Stimulated activated CD8-positive, alpha-beta memory T cell treated with anti-CD3 and anti-CD28 coated beads, Interleukin-2, amount 100 ng/mL, for 48 hours (primary cell): ENCODE results near the gene ZNF688.
A peak's percentile ranks its signal among the peaks of the same experiment; 100 is the strongest.
"Not testable (repeated sequence)": the region's sequence is repeated elsewhere in the genome, so short reads cannot be mapped to it uniquely, and the experiment has no call there.

Experiments
- DNase-seq, 2 donors: peaks; one replicate each; pipeline ENCODE4 v3.0.0-alpha.2; 2020; ENCODE audit warnings: low read depth in 2 of 2

The ZNF688 gene

GRCh38 chr16:30533748-30534367, 37.7 kb downstream of the ZNF688 start:
- no peak for DNase-seq

- no peak for DNase-seq
Observed at GRCh38 chr16:30533146-30533522, 38.4 kb downstream of the ZNF688 start.

GRCh38 chr16:30532285-30533145, 39.0 kb downstream of the ZNF688 start:
- DNase-seq: no peak

- no peak for DNase-seq
Observed at GRCh38 chr16:30530163-30531037, 41.1 kb downstream of the ZNF688 start.

GRCh38 chr16:30528799-30529457, 42.6 kb downstream of the ZNF688 start:
- no peak for DNase-seq

GRCh38 chr16:30527635-30528178, 43.8 kb downstream of the ZNF688 start:
- DNase-seq: no peak

- DNase-seq: peak; percentile 96 to 97
Observed at GRCh38 chr16:30526823-30527634, 44.5 kb downstream of the ZNF688 start.

GRCh38 chr16:30526137-30526822, 45.2 kb downstream of the ZNF688 start, which contains the start of gene ZNF768:
Gene ZNF768, minus strand, starts transcription at chr16:30526566. Its CDS starts 153 bp downstream, at chr16:30526413.
- DNase-seq: peak in 1 of 2 donors; percentile 25

GRCh38 chr16:30525844-30526136, 45.7 kb downstream of the ZNF688 start:
- no peak for DNase-seq

GRCh38 chr16:30524575-30525568, 46.6 kb downstream of the ZNF688 start:
- DNase-seq: no peak

- no peak for DNase-seq
Observed at GRCh38 chr16:30523768-30524574, 47.5 kb downstream of the ZNF688 start.

GRCh38 chr16:30522702-30523463, 48.6 kb downstream of the ZNF688 start:
- not testable (repeated sequence) for DNase-seq

GRCh38 chr16:30521873-30522641, 49.5 kb downstream of the ZNF688 start:
- DNase-seq: no peak

GRCh38 chr16:30521476-30521872, 50.0 kb downstream of the ZNF688 start:
- DNase-seq: no peak
